ENCODE results near the gene CTIF.

DNA sequence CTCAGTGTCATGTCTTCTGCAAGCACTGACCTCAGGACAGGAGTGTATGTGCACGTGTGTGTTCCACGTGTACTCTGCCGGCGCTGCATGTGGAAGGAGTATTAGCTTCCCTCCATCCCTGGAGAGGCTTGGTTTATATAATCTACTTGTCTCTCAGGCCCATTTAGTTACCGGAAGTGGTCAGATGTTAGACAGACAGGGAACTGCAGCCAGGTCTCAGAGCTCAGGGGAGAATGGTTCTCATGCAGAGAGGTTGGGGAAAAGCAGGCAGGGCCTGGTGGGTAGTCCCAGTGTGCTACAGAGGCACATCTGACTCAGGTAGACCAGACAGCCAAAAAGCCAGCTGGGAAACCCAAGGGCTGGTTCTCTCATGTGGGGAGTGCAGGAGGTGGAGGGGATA lies 167.9 kb downstream of the CTIF start:
- TF ChIP-seq, protein P1, sequence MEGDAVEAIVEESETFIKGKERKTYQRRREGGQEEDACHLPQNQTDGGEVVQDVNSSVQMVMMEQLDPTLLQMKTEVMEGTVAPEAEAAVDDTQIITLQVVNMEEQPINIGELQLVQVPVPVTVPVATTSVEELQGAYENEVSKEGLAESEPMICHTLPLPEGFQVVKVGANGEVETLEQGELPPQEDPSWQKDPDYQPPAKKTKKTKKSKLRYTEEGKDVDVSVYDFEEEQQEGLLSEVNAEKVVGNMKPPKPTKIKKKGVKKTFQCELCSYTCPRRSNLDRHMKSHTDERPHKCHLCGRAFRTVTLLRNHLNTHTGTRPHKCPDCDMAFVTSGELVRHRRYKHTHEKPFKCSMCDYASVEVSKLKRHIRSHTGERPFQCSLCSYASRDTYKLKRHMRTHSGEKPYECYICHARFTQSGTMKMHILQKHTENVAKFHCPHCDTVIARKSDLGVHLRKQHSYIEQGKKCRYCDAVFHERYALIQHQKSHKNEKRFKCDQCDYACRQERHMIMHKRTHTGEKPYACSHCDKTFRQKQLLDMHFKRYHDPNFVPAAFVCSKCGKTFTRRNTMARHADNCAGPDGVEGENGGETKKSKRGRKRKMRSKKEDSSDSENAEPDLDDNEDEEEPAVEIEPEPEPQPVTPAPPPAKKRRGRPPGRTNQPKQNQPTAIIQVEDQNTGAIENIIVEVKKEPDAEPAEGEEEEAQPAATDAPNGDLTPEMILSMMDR (IDR thresholded peaks at IDR 0.05) = no peak
- TF ChIP-seq POLR2A (IDR thresholded peaks at IDR 0.05) = no peak
